GM19351 (cell line): ENCODE data around the gene BRD3OS.

Experiments
- ATAC-seq: cut with Tn5 transposase; IDR thresholded peaks from one replicate; pipeline ENCODE4 v1.9.1; 2021; ENCODE audit warnings: mild to moderate bottlenecking, moderate library complexity; ENCODE audit not compliant: unreplicated experiment

The BRD3OS gene

DNA sequence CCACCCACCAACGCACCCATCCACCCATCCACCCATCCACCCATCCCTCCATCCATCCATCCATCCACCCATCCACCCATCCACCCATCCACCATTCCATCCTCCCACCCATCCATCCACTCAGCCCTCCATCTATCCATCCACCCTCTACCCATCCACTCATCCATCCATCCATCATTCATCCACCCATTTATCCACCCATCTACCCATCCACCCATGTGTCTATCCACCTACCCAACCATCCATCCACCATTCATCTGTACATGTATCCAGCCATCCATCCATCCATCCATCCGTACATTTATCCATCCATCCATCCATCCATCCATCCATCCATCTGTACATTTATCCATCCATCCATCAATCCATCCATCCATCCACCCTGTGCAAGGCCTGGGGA, 22.0 kb upstream of the BRD3OS start:
- ATAC-seq: no peak

DNA sequence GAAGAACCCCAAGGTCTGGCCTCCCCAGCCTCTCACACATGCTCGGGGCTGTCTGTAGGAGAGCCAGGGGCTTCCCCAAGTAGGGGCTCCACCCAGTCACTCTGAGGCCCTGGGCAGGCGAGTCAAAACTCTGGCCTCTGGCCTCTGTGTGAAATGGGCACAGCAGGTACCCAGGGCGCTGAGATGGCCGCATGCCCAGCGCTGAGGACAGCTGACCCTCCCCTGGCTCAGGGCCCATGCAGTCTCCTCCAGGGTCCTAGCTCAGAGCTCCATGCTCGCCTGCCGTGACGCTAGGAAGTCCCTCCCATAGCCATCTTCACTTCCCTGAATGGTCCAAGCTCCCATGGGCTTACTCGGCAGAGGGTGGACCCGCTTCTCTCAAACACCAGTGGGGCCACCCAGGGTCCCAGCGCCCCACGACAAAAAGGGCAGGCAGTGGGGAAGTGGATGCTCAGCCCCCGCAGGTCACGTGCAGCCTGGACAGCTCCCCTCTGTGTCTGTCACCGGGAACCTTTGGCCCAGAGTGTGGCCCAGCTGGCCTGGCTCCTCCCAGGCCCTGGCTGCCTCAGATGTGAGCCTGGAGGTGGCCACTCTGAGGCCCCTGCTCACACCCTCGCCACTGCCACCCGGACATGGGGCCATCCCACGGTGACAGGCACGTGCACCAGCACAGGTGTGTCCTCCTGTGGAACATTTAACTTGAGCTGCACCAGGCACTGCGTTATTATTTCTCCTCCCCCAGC, 21.0 kb upstream of the BRD3OS start:
- ATAC-seq: no peak

DNA sequence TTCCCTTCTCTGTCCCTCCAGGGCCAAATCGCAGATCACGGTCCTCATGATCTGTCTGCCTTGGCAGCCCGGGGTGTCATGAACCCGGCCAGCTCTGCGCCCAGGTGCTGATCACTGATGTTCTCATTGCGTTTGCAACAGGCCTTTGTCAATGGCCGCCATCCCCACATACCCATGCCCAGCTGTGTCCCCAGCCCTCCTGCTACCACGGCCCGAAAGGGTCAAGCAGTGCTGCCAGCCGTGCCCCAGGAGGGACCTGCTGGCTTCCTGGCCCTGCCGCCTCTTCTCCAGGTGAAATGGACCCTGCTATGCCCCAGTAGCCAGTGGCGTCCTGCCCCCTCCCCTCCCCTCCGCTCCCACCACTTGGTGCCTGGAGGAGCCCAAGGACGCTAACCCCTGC, 20.4 kb upstream of the BRD3OS start:
- no peak for ATAC-seq

DNA sequence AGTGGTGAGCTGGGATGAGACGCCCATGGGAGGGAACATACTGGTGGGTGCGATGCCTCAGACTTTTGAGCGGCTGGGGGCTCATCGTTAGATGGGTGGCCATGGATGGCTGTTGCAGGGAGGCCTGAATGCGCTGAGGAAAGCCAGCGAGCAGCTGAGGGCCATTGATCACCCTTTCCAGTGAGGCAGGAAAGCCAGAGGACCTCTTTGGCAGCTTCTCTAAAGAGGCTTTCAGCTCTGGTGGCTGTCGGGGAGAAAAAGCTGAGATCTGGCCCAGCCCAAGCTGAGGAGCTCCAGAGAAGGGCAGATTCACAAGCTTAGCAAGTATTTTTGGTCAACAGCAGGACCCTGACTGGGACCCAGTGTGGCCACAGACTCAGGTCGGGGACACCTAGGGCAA, 19.9 kb upstream of the BRD3OS start:
- ATAC-seq: no peak

DNA sequence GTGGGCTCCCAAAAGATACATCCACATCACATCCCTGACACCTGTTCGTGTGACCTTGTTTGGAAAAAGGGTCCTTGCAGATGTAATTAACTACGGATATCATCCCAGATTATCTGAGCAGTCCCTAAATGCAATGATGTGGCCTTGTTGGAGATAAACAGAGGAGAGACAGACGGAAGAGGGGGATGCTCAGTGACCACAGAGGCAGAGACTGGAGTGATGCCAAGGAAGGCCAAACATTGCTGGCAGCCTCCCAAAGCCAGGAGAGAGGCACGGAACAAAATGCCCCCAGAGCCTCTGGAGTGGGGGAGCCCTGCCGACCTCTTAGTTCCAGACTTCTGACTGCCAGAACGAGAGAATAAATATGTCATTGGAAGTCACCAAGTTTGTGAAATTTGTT, 18.1 kb upstream of the BRD3OS start:
- no peak for ATAC-seq

DNA sequence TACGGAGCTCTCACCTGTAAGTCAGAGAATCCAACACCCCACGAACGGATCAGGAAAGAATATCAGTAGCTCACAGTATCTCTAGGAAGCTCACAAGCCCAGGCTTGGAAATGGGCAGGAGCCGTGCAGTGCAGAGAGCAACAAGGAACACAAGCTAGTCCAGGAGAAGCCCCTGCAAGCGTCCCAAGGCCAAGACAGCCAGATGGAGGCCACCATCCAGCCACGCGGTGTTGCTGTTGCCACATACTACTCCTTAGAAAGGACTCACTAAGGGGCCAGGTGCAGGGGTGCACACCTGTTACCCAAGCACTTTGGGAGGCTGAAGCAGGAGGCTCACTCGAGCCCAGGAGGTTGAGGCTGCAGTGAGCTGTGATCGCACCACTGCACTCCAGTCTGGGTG, 17.7 kb upstream of the BRD3OS start:
- no peak for ATAC-seq

DNA sequence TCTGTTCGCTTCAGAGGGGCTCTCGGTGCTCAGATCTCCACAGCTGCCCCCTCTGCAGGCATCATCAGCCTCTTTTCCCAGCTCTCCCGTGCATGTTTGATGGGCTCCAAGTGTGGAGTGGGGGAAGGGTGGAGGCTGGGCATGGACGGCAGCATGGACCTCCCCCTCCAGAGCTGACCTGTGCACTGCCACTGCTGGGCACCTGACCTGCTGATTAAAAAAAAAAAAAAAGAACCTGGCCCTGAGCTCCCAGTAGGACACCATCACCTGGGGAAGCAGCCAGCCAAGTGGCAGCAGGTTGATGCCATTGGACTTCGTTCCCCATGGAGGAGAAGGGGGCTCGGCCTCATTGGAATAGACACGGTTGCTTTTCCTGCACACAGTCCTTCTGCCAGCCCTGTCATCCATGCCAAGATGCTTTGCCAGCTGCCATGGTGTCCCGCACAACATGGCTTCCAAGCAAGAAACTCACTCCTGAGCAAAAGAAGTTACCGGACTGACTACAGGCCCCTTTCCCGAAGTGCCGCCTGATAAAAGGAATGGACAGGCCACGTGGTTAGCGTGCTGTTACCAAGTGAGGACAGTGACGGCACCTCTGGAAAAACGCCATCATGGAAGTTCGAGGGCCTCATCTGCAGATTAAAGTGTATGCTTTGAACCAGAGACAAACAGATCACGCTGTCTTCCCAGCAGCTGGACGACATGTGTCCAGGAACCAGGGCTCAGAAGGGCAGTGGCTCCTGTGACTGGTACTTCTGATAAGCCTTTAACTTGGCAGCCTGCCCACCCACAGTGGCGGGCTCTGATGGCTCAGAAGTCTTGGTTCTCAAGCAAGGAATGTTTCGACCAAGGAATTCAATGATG, 14.7 kb upstream of the BRD3OS start:
- no peak for ATAC-seq

DNA sequence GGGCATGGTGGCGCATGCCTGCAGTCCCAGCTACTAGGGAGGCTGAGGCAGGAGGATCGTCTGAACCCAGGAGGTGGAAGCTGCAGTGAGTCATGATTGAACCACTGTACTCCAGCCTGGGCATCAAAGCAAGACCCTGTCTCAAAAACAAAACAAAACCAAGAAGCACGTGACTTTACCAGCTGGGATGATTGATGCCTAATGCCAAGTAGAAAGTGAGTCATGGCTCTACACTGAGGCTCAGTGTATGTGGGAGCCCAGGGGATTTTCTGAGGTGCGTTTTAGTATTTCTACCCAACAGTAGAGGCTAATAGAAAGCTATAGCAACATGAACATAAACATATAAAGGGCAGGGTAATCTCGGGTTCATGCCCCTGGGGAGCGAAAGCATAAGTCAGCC, 13.9 kb upstream of the BRD3OS start:
- no peak for ATAC-seq

DNA sequence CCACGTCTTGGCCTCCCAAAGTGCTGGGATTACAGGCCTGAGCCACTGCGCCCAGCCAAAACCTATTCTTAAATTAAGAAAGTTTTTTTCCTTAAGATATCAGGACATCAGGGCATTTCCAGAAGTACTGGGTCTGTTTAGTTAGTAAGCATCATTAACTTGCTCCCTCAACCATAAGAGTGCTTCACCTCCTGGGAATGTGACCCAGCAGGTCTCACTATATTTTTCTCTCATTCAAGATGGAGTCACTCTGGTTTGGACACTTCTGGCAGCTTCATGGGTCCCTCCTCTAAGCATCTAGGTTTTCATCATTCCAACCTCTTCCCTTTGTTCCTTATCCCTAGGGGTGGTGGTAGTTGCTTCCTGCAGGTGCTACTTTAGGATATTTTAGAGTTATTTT, 10.3 kb upstream of the BRD3OS start:
- ATAC-seq: no peak

DNA sequence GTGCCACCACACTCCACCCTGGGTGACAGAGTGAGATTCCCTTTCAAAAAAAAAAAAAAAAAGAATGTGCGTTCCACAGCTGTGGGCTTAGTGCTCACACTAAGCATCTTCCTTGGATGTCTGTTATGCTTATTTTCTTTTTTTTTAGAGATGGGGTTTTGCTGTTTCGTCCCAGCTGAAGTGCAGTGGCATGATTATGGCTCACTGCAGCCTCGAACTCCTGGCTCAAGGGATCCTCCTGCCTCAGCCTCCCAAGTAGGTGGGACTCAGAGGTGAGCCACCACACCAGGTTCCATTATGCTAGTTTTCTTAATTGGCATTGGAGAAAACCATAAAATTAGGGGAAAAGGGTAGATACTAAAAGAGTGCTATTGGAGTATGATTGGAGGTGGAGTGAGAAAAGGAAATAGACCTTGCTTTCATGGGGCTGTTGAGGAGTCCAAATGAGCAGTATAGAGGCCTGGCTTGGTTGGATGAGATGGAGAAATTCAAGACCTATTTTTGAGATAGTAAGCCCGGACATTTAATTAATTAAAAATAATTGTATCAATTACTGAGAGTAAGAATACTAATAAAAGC, 978 bp upstream of the BRD3OS start:
- no peak for ATAC-seq

DNA sequence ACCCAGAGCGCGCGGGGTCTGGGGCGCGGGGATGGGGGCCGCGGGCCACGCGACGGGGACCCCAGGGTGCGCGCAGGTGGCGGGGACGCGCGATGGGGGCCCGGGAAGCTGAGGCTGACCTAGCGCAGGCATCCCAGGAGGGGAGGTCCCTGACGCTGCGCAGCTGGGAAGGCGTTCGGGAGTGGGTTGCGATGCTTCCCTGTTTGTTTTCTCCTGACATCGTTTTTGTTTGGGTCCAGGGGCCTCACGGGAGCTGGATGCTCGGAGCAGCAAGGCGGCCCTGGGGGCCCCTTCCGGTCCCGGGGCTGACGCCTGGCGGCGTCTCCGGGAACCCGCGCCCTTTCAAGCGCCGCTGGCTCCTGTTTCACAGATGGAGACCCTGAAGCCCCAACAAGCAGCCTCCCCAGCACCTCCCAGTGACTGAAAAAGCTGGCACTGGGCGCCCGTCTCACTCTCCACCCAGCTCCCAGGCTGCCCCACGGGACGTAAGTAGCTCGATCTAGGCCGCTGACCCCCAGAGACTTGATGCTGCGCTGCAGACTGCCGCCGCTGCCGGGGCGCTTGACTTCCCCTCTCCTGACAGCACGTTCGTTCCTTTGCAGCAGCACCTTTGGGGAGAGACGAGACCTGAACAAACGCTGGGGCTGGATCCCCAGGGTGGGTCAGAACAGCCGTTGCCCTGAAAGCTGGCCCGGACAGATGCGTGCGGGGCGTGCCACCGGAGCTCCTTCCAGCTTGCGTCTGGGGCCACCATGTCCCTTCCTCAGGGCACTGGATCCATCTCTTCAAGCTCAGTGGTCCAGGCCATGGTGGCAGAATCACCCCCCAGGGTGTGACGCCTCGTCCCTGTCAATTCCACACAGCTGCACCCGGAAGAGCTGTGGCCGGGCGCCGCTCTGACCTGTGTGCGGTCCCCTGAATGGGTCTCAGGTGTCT, 593 bp downstream of the BRD3OS start:
- ATAC-seq: peak; percentile 41

DNA sequence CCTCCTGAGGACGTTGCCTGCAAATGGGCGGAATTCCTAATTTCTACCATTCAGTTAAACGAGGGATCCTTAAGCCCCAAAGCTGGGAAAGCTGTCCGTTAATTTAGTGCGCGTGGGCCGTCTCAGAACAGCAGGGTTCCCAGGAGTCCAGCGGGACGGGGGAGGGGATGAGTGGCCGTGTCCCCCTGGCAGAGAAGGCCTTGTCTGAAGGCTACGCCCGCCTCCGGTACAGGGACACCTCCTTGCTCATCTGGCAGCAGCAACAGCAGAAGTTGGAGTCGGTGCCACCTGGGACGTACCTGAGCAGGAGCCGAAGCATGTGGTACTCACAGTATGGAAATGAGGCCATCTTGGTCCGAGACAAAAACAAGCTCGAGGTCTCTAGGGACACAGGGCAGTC, 1.3 kb downstream of the BRD3OS start:
- ATAC-seq: no peak

DNA sequence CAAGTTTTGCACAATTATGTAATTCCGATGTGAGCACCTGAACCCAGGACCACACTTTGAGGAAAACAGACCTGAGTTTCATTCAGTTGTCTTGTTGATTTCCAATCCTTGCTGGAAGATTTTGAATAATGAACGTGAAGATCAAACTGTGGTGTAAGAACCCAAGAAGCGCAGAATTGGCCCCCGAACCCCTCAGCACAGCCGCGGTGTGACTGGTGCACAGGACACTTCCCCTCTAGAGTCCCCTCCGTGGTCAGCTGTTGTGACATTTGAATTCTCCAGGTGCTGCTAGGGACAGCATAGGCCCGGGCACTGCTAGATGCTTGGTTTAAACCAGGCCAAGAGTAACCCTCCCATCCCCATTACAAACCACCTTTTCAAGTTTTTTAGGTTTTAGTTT, 1.7 kb downstream of the BRD3OS start:
- ATAC-seq: no peak

DNA sequence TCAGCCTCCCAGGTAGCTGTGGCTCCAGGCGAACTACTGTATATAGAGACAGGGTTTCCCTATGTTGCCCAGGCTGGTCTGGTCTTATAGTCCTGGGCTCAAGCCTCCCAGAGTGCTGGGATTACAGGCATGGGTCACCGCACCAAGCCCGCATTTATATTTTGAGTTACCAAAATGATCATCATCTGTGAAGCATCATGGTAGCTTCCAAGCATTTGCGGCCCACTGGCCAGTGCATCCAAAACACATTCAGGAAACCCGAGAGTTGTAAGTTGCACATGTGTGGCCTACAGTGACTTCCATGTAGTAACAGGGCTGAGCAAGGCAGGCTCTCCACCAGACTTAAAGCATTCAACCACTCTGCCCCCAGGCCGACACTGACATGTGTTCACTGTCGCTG, 2.3 kb downstream of the BRD3OS start:
- ATAC-seq: no peak

DNA sequence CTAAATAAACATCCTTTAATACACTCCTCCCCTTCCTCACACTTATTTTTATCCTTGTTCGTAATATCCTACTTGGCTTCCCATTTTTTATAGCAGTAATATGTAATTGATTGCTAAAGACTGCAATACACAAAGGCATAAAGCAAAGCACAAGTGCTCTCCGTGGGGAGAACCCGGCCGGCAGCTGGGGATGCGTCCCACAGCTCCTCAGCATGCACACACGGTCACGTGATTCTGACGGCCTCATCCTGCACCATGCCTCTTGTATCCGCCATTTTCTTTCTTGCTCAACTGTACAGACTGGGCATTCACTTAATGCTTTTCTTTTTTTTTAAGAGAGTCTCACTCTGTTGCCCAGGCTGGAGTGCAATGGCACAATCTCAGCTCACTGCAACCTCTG, 2.8 kb downstream of the BRD3OS start:
- no peak for ATAC-seq

DNA sequence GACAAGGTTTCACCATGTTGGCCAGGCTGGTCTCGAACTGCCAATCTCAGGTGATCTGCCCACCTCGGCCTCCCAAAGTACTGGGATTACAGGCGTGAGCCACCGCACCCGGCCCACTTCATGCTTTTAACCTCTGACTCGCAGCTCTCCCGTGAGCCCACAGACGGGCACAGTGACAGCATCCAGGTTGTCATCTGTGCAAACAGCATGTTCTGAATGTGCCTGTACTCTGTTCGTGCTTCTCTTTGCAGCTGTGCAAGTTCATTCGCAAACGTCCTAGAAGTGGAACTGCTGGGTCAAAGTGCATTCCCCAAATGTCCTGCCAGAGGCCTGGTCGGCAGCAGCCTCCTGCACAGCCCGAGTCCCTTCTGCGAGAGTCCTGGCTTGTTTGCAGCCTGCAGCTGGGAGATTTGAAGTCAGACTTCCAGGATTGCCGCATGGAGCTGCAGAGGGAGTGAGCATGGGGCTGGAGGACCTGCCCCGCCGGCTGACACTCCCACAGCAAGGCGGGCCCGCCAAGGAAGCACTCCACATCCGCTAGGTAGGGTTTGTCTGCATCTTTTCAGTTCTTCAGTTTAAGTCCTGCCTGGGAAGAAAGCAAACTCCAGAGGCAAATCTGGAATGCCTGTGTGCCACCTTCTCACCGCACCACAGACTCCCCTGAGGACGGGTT, 3.4 kb downstream of the BRD3OS start:
- ATAC-seq: no peak

DNA sequence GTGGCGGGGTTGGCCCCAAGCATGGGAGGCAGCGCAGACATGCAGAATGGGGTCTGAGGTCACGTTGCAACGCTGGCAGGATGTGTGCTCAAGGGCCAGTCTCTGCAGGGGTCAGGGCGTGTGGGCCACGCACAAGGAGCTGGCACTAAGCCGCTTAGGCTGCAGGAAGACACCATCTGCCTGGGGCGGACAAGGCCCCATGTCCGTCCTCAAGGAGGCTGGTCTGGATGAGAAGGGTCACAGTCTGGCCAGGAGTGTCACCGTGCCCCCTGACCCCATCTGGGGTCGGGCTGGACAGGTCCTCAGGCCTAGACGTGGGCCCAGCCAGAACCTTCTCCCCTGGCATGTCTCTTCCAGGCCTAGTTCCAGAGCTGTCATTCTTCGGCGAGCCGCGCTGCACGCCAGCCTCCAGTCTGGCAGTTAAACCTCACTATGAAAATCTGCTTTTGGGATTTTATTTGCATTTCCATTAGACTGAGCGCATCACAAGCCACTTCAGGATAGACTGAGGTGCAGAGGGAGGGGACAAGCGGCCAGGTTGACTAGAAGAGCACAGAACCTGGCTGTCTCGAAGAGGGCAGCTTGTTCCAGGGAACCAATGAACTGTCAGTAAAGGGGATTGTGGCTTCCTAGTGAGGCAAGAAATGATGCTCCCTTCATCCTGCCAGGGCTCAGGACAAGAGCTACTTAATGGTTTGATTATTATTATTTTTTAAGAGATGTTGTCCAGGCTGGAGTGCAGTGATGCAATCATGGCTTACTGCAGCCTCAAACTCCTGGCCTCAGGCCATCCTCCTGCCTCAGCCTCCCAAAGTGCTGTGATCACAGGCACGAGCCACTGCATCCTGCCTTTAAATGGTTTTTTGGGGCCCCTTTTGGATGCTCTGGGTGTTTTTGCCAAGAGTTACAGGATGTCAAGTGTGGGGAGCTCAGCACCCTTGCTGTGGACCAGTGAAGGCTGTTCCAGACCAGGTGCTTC, 4.3 kb downstream of the BRD3OS start:
- no peak for ATAC-seq

DNA sequence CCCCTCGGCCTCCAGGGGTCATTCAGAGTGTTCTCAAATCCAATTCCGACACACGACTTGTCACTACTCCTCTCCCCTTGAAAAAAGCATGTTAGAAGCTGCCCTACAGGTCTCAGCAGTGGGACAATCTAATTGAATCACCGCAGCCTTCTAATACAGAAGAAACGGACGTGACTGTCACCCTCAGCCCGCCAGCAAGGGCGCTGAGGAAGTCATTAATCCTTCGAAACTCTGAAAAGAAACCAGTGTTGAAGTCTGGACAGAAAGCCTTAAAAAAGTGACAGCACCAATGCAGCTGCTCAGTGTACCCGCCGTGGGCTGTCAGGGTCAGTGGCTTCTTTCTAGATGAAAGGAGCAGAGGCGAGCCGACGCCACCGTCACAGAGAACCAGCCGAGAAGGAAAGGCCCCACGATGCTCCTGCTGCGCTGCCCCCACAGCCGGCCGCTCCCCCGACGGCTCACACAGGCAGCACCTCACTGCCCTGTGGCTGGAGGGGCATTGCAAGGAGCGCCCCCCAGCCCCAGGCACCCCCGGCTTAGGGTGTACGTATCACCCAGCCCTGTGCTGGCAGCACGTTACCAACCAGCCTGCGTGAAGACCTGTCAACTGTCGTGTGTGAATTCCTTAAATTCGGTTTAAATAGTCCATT, 5.7 kb downstream of the BRD3OS start:
- no peak for ATAC-seq

DNA sequence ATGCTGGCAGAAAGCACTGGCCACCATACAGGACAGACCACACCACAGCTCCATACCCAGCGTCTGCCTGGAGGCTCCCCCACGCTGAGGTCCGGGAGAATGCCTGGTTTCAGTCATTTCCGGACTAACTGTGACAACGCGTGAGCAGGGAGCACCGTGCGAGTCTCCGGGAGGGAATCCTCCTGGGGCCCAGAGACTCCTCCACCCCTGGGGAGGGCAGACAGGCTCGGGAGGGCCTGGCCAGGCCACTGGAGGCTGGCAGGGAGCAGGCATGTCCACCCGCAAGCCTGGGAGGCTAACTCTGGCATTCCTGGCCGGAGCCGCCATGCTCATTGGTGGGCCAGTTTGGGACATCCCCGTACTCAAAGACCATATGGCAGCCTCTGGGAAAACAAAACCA, 6.5 kb downstream of the BRD3OS start:
- no peak for ATAC-seq
